Gastrocnemius medialis (tissue), 4 donors: ENCODE results near the gene SYNDIG1L.

ENCODE experiments used
- CTCF ChIP-seq, 5 experiments: fragments of 450-650 bp in 3 of 5; fragments of 200-600 bp in 2 of 5; sonication (generic) in 2 of 5; IDR thresholded peaks in 4 of 5; conservative IDR thresholded peaks in 1 of 5; 1 replicate in 4 of 5; 2 replicates in 1 of 5; pipeline ENCODE4 v1.5.1; 2016 to 2019; ENCODE audit warnings: antibody characterized with exemption in 5 of 5, mild to moderate bottlenecking in 3 of 5, moderate library complexity in 3 of 5
- POLR2A ChIP-seq, 2 donors: fragments of 450-650 bp; IDR thresholded peaks; one replicate each; pipeline ENCODE4 v1.6.1; 2017; ENCODE audit warnings: antibody characterized with exemption in 2 of 2, mild to moderate bottlenecking in 2 of 2, moderate library complexity in 2 of 2

GRCh38 chr14:74395094-74395493, 30.9 kb downstream of the SYNDIG1L start:
- TF ChIP-seq CTCF (IDR thresholded peaks at IDR 0.05 in 4 of 5, conservative IDR thresholded peaks at IDR 0.05 in 1 of 5) (no peak), POLR2A (IDR thresholded peaks at IDR 0.05) (no peak)
